Endometrial microvascular endothelial cells (primary cell): ENCODE measurements around the gene FAM83C. TPM values are rescaled to one million over a fixed set of nuclear protein-coding genes. Genes with fewer than 3 reads are reported as not detected.

ENCODE experiments used
- in situ Hi-C: cut with HindIII; loops from 2 replicates; pipeline ENCODE4 v1.10.0; 2017; ENCODE audit warnings: low sequenced_read_pairs, low pct_unique_long_range_greater_than_20kb; ENCODE audit errors: inconsistent ontology term
- total RNA-seq: library from RNA; depleted of rRNA; stranded (reverse); fragments of >200 nt; gene quantifications from one replicate; pipeline ENCODE4 v1.2.3, GENCODE V29; 2015; ENCODE audit errors: inconsistent ontology term

Gene FAM83C
- total RNA-seq, 1 donor from 2014 or later = not detected

GRCh38 chr20:35302421-35303335 is 10.5 kb upstream of the FAM83C start:
- in situ Hi-C loops = no loop called here

- in situ Hi-C loops = no loop called here
Observed at GRCh38 chr20:35301426-35301825, 9.2 kb upstream of the FAM83C start.

- in situ Hi-C loops = no loop called here
Observed at GRCh38 chr20:35300469-35301262, 8.4 kb upstream of the FAM83C start.

GRCh38 chr20:35299780-35300179 is 7.6 kb upstream of the FAM83C start:
- in situ Hi-C loops = no loop called here

- in situ Hi-C loops = no loop called here
Observed at GRCh38 chr20:35298264-35298663, 6.0 kb upstream of the FAM83C start.

GRCh38 chr20:35297740-35298139 is 5.5 kb upstream of the FAM83C start:
- in situ Hi-C loops = no loop called here

- in situ Hi-C loops = no loop called here
Observed at GRCh38 chr20:35297155-35297554, 4.9 kb upstream of the FAM83C start.

- in situ Hi-C loops = no loop called here
Observed at GRCh38 chr20:35296101-35296554, 3.9 kb upstream of the FAM83C start.

- in situ Hi-C loops = no loop called here
Observed at GRCh38 chr20:35295674-35296073, 3.4 kb upstream of the FAM83C start.

- in situ Hi-C loops = no loop called here
Observed at GRCh38 chr20:35295058-35295457, 2.8 kb upstream of the FAM83C start.

- in situ Hi-C loops = no loop called here
Observed at GRCh38 chr20:35294293-35294685, 2.1 kb upstream of the FAM83C start.

- in situ Hi-C loops = no loop called here
Observed at GRCh38 chr20:35293303-35294292, 1.4 kb upstream of the FAM83C start.

GRCh38 chr20:35292504-35293285 is 470 bp upstream of the FAM83C start:
- in situ Hi-C loops = no loop called here

- in situ Hi-C loops = no loop called here
Observed at GRCh38 chr20:35290887-35291417, 1.3 kb downstream of the FAM83C start.

GRCh38 chr20:35290186-35290886 is 1.9 kb downstream of the FAM83C start:
- in situ Hi-C loops = no loop called here

- in situ Hi-C loops = no loop called here
Observed at GRCh38 chr20:35288325-35289060, 3.7 kb downstream of the FAM83C start.
